Gastroesophageal sphincter (tissue), 4 donors: Measurements from ENCODE around the gene KIF5A. TPM values are rescaled to one million over a fixed set of nuclear protein-coding genes. Genes with fewer than 3 reads are reported as not detected.
A peak's percentile ranks its signal among the peaks of the same experiment; 100 is the strongest.

Experiments used
- ATAC-seq: fragments of 150-250 bp; one replicate; pipeline ENCODE4 v1.9.1; 2016; ENCODE audit warnings: mild to moderate bottlenecking, moderate library complexity
- H3K27ac ChIP-seq, 4 donors: fragments of 200-600 bp; sonication (generic) in 3 of 4; 1 replicate in 3 of 4; 2 replicates in 1 of 4; pipeline ENCODE4 v1.5.1; 2016 to 2019
- H3K27me3 ChIP-seq: fragments of 200-600 bp; sonication (generic); one replicate; pipeline ENCODE4 v1.5.1; 2019
- H3K36me3 ChIP-seq, 2 donors: fragments of 200-600 bp; sonication (generic); one replicate each; pipeline ENCODE4 v1.5.1; 2019; ENCODE audit warnings: control low read depth in 1 of 2
- H3K4me1 ChIP-seq, 3 donors: fragments of 200-600 bp; sonication (generic); 1 replicate in 2 of 3; 2 replicates in 1 of 3; pipeline ENCODE4 v1.5.1; 2016 to 2019; ENCODE audit warnings: control low read depth in 2 of 3
- H3K4me3 ChIP-seq, 2 donors: fragments of 200-600 bp; sonication (generic); one replicate each; pipeline ENCODE4 v1.5.1; 2019; ENCODE audit warnings: mild to moderate bottlenecking in 1 of 2, moderate library complexity in 1 of 2
- H3K9me3 ChIP-seq, 3 donors: fragments of 200-600 bp; sonication (generic); one replicate each; pipeline ENCODE4 v1.5.1; 2017 to 2019; ENCODE audit warnings: control low read depth in 2 of 3
- EP300 ChIP-seq: sonication (generic); formaldehyde crosslinking; IDR thresholded peaks from one replicate; pipeline ENCODE4 v1.6.1; 2017; ENCODE audit warnings: antibody characterized with exemption, mild to moderate bottlenecking
- POLR2A ChIP-seq, 2 donors: fragments of 450-650 bp; IDR thresholded peaks; one replicate each; pipeline ENCODE4 v1.6.1; 2017; ENCODE audit warnings: antibody characterized with exemption in 2 of 2, mild to moderate bottlenecking in 2 of 2, moderate library complexity in 1 of 2
- POLR2AphosphoS5 ChIP-seq: sonication (generic); formaldehyde crosslinking; IDR thresholded peaks from one replicate; pipeline ENCODE4 v1.6.1; 2017; ENCODE audit warnings: antibody characterized with exemption
- WGBS, 2 donors: methylation state at CpG; one replicate each; pipeline ENCODE4 v1.1.5; 2018; ENCODE audit warnings: low coverage in 1 of 2; 5-methylcytosine and 5-hydroxymethylcytosine counted together
- total RNA-seq, 4 donors: library from RNA; depleted of rRNA; stranded (reverse); fragments of >200 nt; gene quantifications; one replicate each; pipeline ENCODE4 v1.1.0, GENCODE V29; 2016
- TF ChIP-seq, protein P1 (sequence below), 4 experiments: fragments of 200-600 bp in 2 of 4; fragments of 450-650 bp in 2 of 4; sonication (generic) in 1 of 4; IDR thresholded peaks; one replicate each; pipeline ENCODE4 v1.5.1; 2017 to 2019; ENCODE audit warnings: antibody characterized with exemption in 4 of 4, mild to moderate bottlenecking in 2 of 4, moderate library complexity in 2 of 4

KIF5A gene
- total RNA-seq, 4 donors from 2014 or later: 0.89 to 4.7 (median 1.6) TPM

GRCh38 chr12:57592551-57593165, 42.8 kb downstream of the KIF5A start:
- peaks cover 0 to 39% of the 10 kb centered on the region in 2 donors for H3K36me3 ChIP-seq
- peaks cover 0 to 31% (median 6%) of the 10 kb centered on the region in 3 donors for H3K4me1 ChIP-seq
- ATAC-seq: no peak
- H3K27me3 ChIP-seq: no peaks in the 10 kb centered on the region
- H3K4me3 ChIP-seq: no peak overlapping the region
- WGBS, 2 donors: 73 to 75% methylated on average over 2 of the region's 2 CpGs
- no peak overlapping the region for H3K27ac ChIP-seq
- H3K9me3 ChIP-seq: no peaks in the 10 kb centered on the region
- no peak for TF ChIP-seq POLR2A (IDR thresholded peaks at IDR 0.05)
- TF ChIP-seq POLR2AphosphoS5: no peak
- TF ChIP-seq, protein P1, sequence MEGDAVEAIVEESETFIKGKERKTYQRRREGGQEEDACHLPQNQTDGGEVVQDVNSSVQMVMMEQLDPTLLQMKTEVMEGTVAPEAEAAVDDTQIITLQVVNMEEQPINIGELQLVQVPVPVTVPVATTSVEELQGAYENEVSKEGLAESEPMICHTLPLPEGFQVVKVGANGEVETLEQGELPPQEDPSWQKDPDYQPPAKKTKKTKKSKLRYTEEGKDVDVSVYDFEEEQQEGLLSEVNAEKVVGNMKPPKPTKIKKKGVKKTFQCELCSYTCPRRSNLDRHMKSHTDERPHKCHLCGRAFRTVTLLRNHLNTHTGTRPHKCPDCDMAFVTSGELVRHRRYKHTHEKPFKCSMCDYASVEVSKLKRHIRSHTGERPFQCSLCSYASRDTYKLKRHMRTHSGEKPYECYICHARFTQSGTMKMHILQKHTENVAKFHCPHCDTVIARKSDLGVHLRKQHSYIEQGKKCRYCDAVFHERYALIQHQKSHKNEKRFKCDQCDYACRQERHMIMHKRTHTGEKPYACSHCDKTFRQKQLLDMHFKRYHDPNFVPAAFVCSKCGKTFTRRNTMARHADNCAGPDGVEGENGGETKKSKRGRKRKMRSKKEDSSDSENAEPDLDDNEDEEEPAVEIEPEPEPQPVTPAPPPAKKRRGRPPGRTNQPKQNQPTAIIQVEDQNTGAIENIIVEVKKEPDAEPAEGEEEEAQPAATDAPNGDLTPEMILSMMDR (IDR thresholded peaks at IDR 0.05): no peak
- TF ChIP-seq EP300: no peak

DNA sequence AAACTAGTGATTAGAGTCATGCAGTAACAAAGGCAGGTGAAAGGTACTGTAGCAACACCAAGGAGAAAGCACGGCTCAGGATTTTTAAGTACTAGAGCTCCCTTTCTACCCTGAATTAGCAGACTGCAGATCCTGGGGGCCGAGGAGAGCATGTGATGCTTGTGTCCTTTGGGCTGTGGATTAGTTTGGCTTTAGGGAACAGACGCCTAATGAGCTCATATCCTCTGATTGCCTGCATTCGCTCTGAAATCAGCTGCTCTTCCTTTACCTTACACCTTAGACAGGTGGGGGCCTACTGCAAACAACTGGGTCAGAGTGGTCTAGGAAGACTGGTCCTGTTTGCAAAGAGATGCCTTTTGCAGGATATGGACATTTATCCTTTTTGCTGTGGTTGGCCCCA, 43.3 kb downstream of the KIF5A start:
- ATAC-seq: no peak
- no peaks in the 10 kb centered on the region for H3K9me3 ChIP-seq
- WGBS, 2 donors: 40 to 52% methylated on average over 1 to 3 of the region's 4 CpGs

DNA sequence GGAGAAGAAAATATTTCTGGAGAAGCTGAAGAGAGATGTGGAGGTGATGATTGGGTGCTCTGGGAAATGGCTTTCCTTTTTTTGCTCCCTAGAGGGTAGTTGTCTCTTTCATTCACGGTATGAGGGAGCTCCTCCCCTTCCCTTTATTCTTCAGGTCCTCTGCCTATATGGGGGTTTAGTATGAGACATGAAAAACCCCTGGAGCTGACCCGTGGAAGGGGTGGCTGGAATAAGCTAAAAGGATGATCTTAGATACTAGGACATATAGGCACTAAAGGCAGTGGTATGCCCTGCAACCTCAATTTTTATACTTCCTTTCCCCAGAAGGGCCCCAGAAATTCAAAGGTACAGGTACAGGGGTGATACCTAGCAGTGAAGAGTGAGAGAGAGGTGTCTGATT, 50.6 kb downstream of the KIF5A start:
- H3K27ac ChIP-seq: no peak overlapping the region
- no peak for ATAC-seq
- no peak overlapping the region for H3K4me3 ChIP-seq
- peaks cover 0 to 69% of the 10 kb centered on the region in 2 donors for H3K36me3 ChIP-seq
- H3K9me3 ChIP-seq: no peaks in the 10 kb centered on the region
- H3K4me1 ChIP-seq: peaks cover 0 to 27% (median 3%) of the 10 kb centered on the region in 3 donors
- TF ChIP-seq POLR2A (IDR thresholded peaks at IDR 0.05) (no peak), EP300 (no peak), POLR2AphosphoS5 (no peak)
- TF ChIP-seq, protein P1 (IDR thresholded peaks at IDR 0.05): no peak
- WGBS, 2 donors: 52 to 80% methylated on average over 1 to 2 of the region's 2 CpGs
- H3K27me3 ChIP-seq: no peaks in the 10 kb centered on the region

More for the DNA sequence above, 43.3 kb downstream of the KIF5A start:
- Histone ChIP-seq H3K4me3 (no peak overlapping the region), H3K27me3 (no peaks in the 10 kb centered on the region), H3K4me1 (peaks cover 0 to 31% (median 6%) of the 10 kb centered on the region in 3 donors), H3K36me3 (peaks cover 0 to 44% of the 10 kb centered on the region in 2 donors), H3K27ac (no peak overlapping the region)
- TF ChIP-seq POLR2A (IDR thresholded peaks at IDR 0.05) (no peak), POLR2AphosphoS5 (no peak), EP300 (no peak)
- TF ChIP-seq, protein P1 (IDR thresholded peaks at IDR 0.05): no peak

- no peak for ATAC-seq
- no peak overlapping the region for H3K4me3 ChIP-seq
- no peaks in the 10 kb centered on the region for H3K27me3 ChIP-seq
- TF ChIP-seq POLR2A (IDR thresholded peaks at IDR 0.05) (no peak), POLR2AphosphoS5 (no peak), EP300 (no peak)
- TF ChIP-seq, protein P1 (IDR thresholded peaks at IDR 0.05): no peak
- H3K27ac ChIP-seq: peak overlapping the region in 3 of 4 donors; percentile 3 to 99 (median 96)
- peaks cover 0 to 48% (median 7%) of the 10 kb centered on the region in 3 donors for H3K4me1 ChIP-seq
- peaks cover 0 to 62% of the 10 kb centered on the region in 2 donors for H3K36me3 ChIP-seq
- H3K9me3 ChIP-seq: no peaks in the 10 kb centered on the region
These were observed 52.7 kb downstream of the KIF5A start for GRCh38 chr12:57602544-57602943.

- Histone ChIP-seq H3K4me3 (no peak overlapping the region), H3K9me3 (no peaks in the 10 kb centered on the region), H3K36me3 (peaks cover 0 to 61% of the 10 kb centered on the region in 2 donors), H3K4me1 (peaks cover 0 to 51% (median 7%) of the 10 kb centered on the region in 3 donors), H3K27ac (peak overlapping the region; percentile 86 to 99 (median 98)), H3K27me3 (no peaks in the 10 kb centered on the region)
- TF ChIP-seq POLR2AphosphoS5 (no peak), POLR2A (IDR thresholded peaks at IDR 0.05) (no peak), EP300 (no peak)
- TF ChIP-seq, protein P1 (IDR thresholded peaks at IDR 0.05): no peak
- WGBS, 2 donors: 14% methylated on average over 2 of the region's 2 CpGs; no CpG with 5 or more reads in 1 of the 2 donors
- no peak for ATAC-seq
These were observed 53.5 kb downstream of the KIF5A start for GRCh38 chr12:57603324-57603723.
